HepG2 (cell line): Measurements from ENCODE around the gene GBP1. TPM values are rescaled to one million over a fixed set of nuclear protein-coding genes. Genes with fewer than 3 reads are reported as not detected.
"Not testable (repeated sequence)": the region's sequence is repeated elsewhere in the genome, so short reads cannot be mapped to it uniquely, and the experiment has no call there.

Experiments
- ATAC-seq: fragments of 200-7000 bp; cut with Tn5 transposase; 3 replicates; pipeline ENCODE4 v1.9.1; 2020; ENCODE audit warnings: mild to moderate bottlenecking, moderate library complexity
- BruUV-seq: library from RNA; stranded (reverse); fragments of 400-500 nt; replicated peaks from 2 replicates; lab custom pipeline; 2021; lab: Mats Ljungman, UMichigan
- CTCF ChIA-PET: fragments of 300-600 bp; formaldehyde crosslinking; extraction: SDS; loops from one replicate; lab custom pipeline; 2021; ENCODE audit warnings: low total read pairs, inconsistent platforms, low intra/inter-chr PET ratio; lab: Yijun Ruan, JAX
- POLR2A ChIA-PET: fragments of 350-600 bp; sonication (Branson Sonifier 250); formaldehyde crosslinking; loops from one replicate; lab custom pipeline; 2020; ENCODE audit warnings: antibody characterized with exemption, inconsistent platforms; lab: Yijun Ruan, JAX
- DNase-seq: peaks from one replicate; pipeline ENCODE4 v3.0.0-alpha.2; 2015; ENCODE audit warnings: low spot score
- FAIRE-seq: peaks from 3 replicates; lab custom pipeline; 2011; peaks lifted over from hg19 to GRCh38; lab: Jason Lieb, UNC
- H2AFZ ChIP-seq: one replicate; pipeline ENCODE4 v1.6.1; 2011; ENCODE audit warnings: low read length, inconsistent platforms
- H3K27ac ChIP-seq: fragments of 300-600 bp; 3 replicates; pipeline ENCODE4 v1.8.0; 2011; ENCODE audit warnings: mixed run types, mild to moderate bottlenecking, mixed read lengths, low read length, inconsistent platforms; ENCODE audit not compliant: insufficient read depth; ENCODE audit errors: extremely low read length
- H3K27me3 ChIP-seq, 2 experiments: fragments of 200-600 bp in 1 of 2; 2 replicates in 1 of 2; 3 replicates in 1 of 2; pipeline versions ENCODE4 v1.6.0 to v1.8.0; 2011; ENCODE audit warnings: low read length in 2 of 2, mild to moderate bottlenecking in 2 of 2, moderate library complexity in 2 of 2, inconsistent platforms in 1 of 2; ENCODE audit not compliant: insufficient read depth in 2 of 2, control insufficient read depth in 1 of 2
- H3K36me3 ChIP-seq, 2 experiments: fragments of 200-600 bp in 1 of 2; replicated peaks in 1 of 2; 2 replicates in 1 of 2; 3 replicates in 1 of 2; pipeline versions ENCODE4 v1.5.1 to v1.8.0; 2011; ENCODE audit warnings: low read length in 2 of 2, inconsistent platforms in 1 of 2; ENCODE audit not compliant: insufficient read depth in 2 of 2, control insufficient read depth in 1 of 2
- H3K4me1 ChIP-seq: 2 replicates; pipeline ENCODE4 v1.5.1; 2012; ENCODE audit warnings: low read length, inconsistent platforms; ENCODE audit not compliant: insufficient read depth
- H3K4me2 ChIP-seq: 2 replicates; pipeline ENCODE4 v1.6.0; 2011; ENCODE audit warnings: low read depth, low read length, inconsistent platforms
- H3K4me3 ChIP-seq, 3 experiments: fragments of 200-600 bp in 1 of 3; sonication (generic), shearing (Covaris generic) in 1 of 3; replicated peaks in 1 of 3; 2 replicates each; pipeline ENCODE4 v1.5.1; 2011 to 2016; ENCODE audit warnings: low read length in 3 of 3, inconsistent platforms in 2 of 3, low read depth in 2 of 3, mild to moderate bottlenecking in 2 of 3, control low read depth in 1 of 3, mixed read lengths in 1 of 3; ENCODE audit not compliant: insufficient read depth in 1 of 3
- H3K79me2 ChIP-seq: one replicate; pipeline ENCODE4 v1.6.1; 2011; ENCODE audit warnings: low read length, inconsistent platforms; ENCODE audit not compliant: insufficient read depth
- H3K9ac ChIP-seq: 2 replicates; pipeline ENCODE4 v1.6.0; 2011; ENCODE audit warnings: mild to moderate bottlenecking, low read depth, low read length, inconsistent platforms; ENCODE audit not compliant: insufficient read depth
- H3K9me3 ChIP-seq: 2 replicates; pipeline ENCODE4 v1.5.1; 2012; ENCODE audit warnings: mild to moderate bottlenecking, low read length
- H4K20me1 ChIP-seq: 2 replicates; pipeline ENCODE4 v1.6.0; 2011; ENCODE audit warnings: inconsistent platforms, mild to moderate bottlenecking, low read length, moderate library complexity; ENCODE audit not compliant: insufficient read depth
- DMTF1 ChIP-seq: sonication (generic); formaldehyde crosslinking; IDR thresholded peaks from 2 replicates; pipeline ENCODE4 v1.4.0; 2020; ENCODE audit warnings: mild to moderate bottlenecking, missing genetic modification reagents
- HNF1B ChIP-seq: sonication (generic); formaldehyde crosslinking; IDR thresholded peaks from 2 replicates; pipeline ENCODE4 v1.5.1; 2020; ENCODE audit warnings: mild to moderate bottlenecking, moderate library complexity, missing genetic modification reagents
- MTA1 ChIP-seq: sonication (generic); formaldehyde crosslinking; IDR thresholded peaks from 2 replicates; pipeline ENCODE4 v1.4.0; 2020; ENCODE audit warnings: missing genetic modification reagents, mild to moderate bottlenecking, borderline replicate concordance
- SIX4 ChIP-seq: sonication (generic); formaldehyde crosslinking; IDR thresholded peaks from 2 replicates; pipeline ENCODE4 v1.4.0; 2020; ENCODE audit warnings: missing genetic modification reagents
- ZNF430 ChIP-seq: sonication (generic); formaldehyde crosslinking; IDR thresholded peaks from 2 replicates; pipeline ENCODE4 v1.9.0; 2021; ENCODE audit warnings: mild to moderate bottlenecking, missing genetic modification reagents
- ZNF543 ChIP-seq: sonication (generic); formaldehyde crosslinking; IDR thresholded peaks from 2 replicates; pipeline ENCODE4 v1.4.0; 2020; ENCODE audit warnings: mild to moderate bottlenecking, missing genetic modification reagents
- ZNF550 ChIP-seq: sonication (generic); formaldehyde crosslinking; IDR thresholded peaks from 2 replicates; pipeline ENCODE4 v1.4.0; 2020; ENCODE audit warnings: mild to moderate bottlenecking, missing genetic modification reagents, borderline replicate concordance
- ZNF644 ChIP-seq: IDR thresholded peaks from 2 replicates; pipeline ENCODE4 v1.6.1; 2016; ENCODE audit warnings: low read depth
- WGBS: methylation state at CpG from one replicate; pipeline ENCODE4 v1.1.6; 2017; ENCODE audit warnings: low lambda C conversion rate; 5-methylcytosine and 5-hydroxymethylcytosine counted together
- in situ Hi-C: cut with HindIII; loops from 2 replicates; pipeline ENCODE4 v1.10.0; 2017; ENCODE audit warnings: low pct_unique_long_range_greater_than_20kb; ENCODE audit not compliant: extremely low pct_ligation_motif_present
- intact Hi-C: fragments of 100-400 bp; cut with micrococcal nuclease; formaldehyde crosslinking; loops from one replicate; pipeline ENCODE4 v1.10.0; 2022; ENCODE audit not compliant: unreplicated experiment
- polyA plus RNA-seq, 8 experiments: library from polyadenylated mRNA; depleted of rRNA in 3 of 8; stranded (reverse) in 7 of 8; unstranded in 1 of 8; fragments of >200 nt; fragmentation: Illumina TruSeq in 4 of 8; extraction: Trizol in 4 of 8; gene quantifications; 2 replicates each; pipeline versions ENCODE4 v1.2.1 to v1.2.3, GENCODE V29; 2011 to 2016; ENCODE audit warnings: low read depth in 4 of 8, missing spikeins in 1 of 8, mixed read lengths in 1 of 8; ENCODE audit not compliant: insufficient read depth in 1 of 8
- total RNA-seq, 5 experiments: library from RNA; depleted of rRNA; stranded (reverse); fragments of >200 nt; fragmentation: Illumina TruSeq; extraction: Trizol; gene quantifications; 2 replicates each; pipeline ENCODE4 v1.2.3, GENCODE V29; 2016; ENCODE audit warnings: low read depth in 1 of 5
- TF ChIP-seq, protein P1 (sequence below): sonication (generic); formaldehyde crosslinking; IDR thresholded peaks from 2 replicates; pipeline ENCODE4 v1.9.0; 2021; ENCODE audit warnings: missing genetic modification reagents, borderline replicate concordance

Gene GBP1
- total and polyA plus RNA-seq, 2 of the 13 experiments (the other 11 are each of a cell fraction or from before 2014, with no cell fraction given) = 0.62 to 2.3 TPM

- TF ChIP-seq HNF1B (no peak), SIX4 (CRISPR knock-in tag) (no peak)
These were observed 20.8 kb upstream of the GBP1 start (continued) for GRCh38 chr1:89085781-89086180.

DNA sequence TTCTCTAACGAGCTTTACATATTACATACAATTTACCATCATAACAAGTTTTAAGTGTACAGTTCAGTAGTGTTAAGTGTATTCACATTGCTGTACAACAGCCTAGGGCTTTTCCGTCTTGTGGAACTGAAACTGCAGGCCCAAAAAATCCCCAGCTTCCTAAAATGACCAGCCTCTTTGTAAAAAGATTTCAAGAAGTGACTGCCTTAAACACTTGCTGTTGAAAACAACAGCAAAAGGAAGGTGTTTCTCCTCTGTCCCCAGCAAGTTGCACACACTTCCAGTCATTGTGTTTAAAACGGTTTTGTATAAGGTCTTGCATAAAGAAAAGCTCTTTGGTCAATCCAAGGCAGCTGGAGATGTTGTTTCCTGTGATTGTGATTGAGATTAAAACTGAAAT is 16.0 kb upstream of the GBP1 start:
- no peak for TF ChIP-seq ZNF644 (CRISPR knock-in tag)
- TF ChIP-seq, protein P1, sequence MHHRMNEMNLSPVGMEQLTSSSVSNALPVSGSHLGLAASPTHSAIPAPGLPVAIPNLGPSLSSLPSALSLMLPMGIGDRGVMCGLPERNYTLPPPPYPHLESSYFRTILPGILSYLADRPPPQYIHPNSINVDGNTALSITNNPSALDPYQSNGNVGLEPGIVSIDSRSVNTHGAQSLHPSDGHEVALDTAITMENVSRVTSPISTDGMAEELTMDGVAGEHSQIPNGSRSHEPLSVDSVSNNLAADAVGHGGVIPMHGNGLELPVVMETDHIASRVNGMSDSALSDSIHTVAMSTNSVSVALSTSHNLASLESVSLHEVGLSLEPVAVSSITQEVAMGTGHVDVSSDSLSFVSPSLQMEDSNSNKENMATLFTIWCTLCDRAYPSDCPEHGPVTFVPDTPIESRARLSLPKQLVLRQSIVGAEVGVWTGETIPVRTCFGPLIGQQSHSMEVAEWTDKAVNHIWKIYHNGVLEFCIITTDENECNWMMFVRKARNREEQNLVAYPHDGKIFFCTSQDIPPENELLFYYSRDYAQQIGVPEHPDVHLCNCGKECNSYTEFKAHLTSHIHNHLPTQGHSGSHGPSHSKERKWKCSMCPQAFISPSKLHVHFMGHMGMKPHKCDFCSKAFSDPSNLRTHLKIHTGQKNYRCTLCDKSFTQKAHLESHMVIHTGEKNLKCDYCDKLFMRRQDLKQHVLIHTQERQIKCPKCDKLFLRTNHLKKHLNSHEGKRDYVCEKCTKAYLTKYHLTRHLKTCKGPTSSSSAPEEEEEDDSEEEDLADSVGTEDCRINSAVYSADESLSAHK (CRISPR knock-in tag) = no peak
- no peak for TF ChIP-seq ZNF430 (CRISPR knock-in tag)
- no peak for TF ChIP-seq ZNF550
- TF ChIP-seq MTA1 (CRISPR knock-in tag) = no peak
- TF ChIP-seq ZNF543 (CRISPR knock-in tag) = no peak
- TF ChIP-seq DMTF1 = no peak
- TF ChIP-seq, all 625 proteins: peak for 0
- no peak overlapping the region for H3K9ac ChIP-seq
- in situ Hi-C loops = loop anchor here (25.0 kb wide), 1 partner anchor 281 kb away; the partner anchor contains the start of gene GBP6
- 15% methylated on average over 3 of the region's 3 CpGs for WGBS
- ATAC-seq (no peak), DNase-seq (no peak), FAIRE-seq (no peak)
- H3K4me1 ChIP-seq = no peaks in the 10 kb centered on the region
- H3K9me3 ChIP-seq = no peaks in the 10 kb centered on the region
- intact Hi-C loops = no loop called here
- no peak overlapping the region for H3K4me3 ChIP-seq
- H3K79me2 ChIP-seq = no peaks in the 10 kb centered on the region
- H4K20me1 ChIP-seq = no peaks in the 10 kb centered on the region
- no peak overlapping the region for H3K4me2 ChIP-seq
- no peak overlapping the region for H3K27ac ChIP-seq
- no peaks in the 10 kb centered on the region for H3K36me3 ChIP-seq
- H3K27me3 ChIP-seq = no peaks in the 10 kb centered on the region
- ChIA-PET CTCF (no interaction called here), POLR2A (no interaction called here)
- H2AFZ ChIP-seq = no peak overlapping the region
- no TSS peak for BruUV-seq

GRCh38 chr1:89080068-89080467 is 15.1 kb upstream of the GBP1 start:
- H3K4me1 ChIP-seq, H3K27me3 ChIP-seq, H3K4me3 ChIP-seq, H3K9me3 ChIP-seq, H3K27ac ChIP-seq, CTCF ChIA-PET, BruUV-seq, H4K20me1 ChIP-seq, ATAC-seq, H3K79me2 ChIP-seq, intact Hi-C loops, H2AFZ ChIP-seq, H3K4me2 ChIP-seq, DNase-seq, H3K36me3 ChIP-seq, FAIRE-seq, POLR2A ChIA-PET, H3K9ac ChIP-seq: not testable (repeated sequence)
- 0% methylated on average over 2 of the region's 7 CpGs for WGBS
- in situ Hi-C loops = loop anchor here (25.0 kb wide), 1 partner anchor 282 kb away; the partner anchor contains the start of gene GBP6
